GM20000 (cell line): ENCODE data around the gene PTPRN2.

Experiments used
- DNase-seq: peaks from one replicate; pipeline ENCODE4 v3.0.0; 2012; ENCODE audit warnings: low spot score
- TF ChIP-seq, protein P1 (sequence below): IDR thresholded peaks from 2 replicates; pipeline ENCODE4 v1.5.1; 2012; ENCODE audit warnings: mild to moderate bottlenecking, control low read depth; ENCODE audit errors: extremely low read depth, missing control alignments

PTPRN2 gene

DNA sequence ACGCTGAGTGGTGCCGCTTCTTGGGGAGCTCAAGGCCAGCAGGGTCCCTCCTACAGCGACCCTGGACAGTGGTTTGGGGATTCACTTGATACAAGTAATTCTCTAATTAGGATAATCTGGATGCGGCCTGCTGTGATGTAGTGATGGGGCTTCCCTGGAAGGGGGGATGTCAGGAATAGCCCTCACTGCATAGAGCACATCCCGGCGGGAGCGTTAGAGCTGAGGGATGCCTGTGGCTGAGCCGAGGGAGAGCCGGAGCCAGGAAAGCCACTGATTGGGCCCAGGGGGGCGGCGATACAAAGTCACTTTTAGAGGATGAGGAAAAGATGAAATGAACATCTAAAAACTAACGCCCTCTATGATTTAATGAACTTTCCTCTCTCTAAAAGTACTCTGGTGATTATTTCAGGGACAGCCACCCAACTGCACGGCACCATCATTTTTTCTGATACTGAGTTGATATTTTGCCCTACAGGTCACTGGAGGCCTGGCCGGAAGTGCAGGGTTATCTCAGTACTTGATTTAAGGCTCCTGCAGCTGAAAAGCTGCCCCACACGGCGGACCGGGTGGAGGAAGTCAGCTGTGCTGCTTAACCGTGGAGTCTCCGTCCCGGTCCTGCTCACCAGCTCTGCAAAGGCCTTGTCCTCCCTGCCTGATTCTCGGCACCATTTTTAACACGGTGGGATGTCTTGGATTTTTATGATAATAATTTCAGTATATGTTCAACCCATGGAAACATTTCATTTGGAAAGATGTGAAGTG, 732.0 kb downstream of the PTPRN2 start:
- TF ChIP-seq, protein P1, sequence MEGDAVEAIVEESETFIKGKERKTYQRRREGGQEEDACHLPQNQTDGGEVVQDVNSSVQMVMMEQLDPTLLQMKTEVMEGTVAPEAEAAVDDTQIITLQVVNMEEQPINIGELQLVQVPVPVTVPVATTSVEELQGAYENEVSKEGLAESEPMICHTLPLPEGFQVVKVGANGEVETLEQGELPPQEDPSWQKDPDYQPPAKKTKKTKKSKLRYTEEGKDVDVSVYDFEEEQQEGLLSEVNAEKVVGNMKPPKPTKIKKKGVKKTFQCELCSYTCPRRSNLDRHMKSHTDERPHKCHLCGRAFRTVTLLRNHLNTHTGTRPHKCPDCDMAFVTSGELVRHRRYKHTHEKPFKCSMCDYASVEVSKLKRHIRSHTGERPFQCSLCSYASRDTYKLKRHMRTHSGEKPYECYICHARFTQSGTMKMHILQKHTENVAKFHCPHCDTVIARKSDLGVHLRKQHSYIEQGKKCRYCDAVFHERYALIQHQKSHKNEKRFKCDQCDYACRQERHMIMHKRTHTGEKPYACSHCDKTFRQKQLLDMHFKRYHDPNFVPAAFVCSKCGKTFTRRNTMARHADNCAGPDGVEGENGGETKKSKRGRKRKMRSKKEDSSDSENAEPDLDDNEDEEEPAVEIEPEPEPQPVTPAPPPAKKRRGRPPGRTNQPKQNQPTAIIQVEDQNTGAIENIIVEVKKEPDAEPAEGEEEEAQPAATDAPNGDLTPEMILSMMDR: no peak
- no peak for DNase-seq

DNA sequence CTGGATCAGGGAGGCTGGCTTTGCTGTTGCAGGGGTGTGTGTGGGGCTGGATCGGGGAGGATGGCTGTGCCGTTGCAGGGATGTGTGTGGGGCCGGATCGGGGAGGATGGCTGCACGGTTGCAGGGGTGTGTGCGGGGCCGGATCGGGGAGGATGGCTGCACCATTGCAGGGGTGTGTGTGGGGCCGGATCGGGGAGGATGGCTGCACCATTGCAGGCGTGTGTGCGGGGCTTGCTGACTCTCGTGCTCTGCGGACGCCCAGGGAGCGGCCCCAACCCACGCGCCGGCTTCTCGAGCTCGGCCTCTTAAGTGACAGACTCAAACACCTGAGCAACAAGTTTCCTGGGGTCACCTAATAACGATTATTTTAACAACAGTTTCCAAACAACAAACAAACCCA, 732.6 kb downstream of the PTPRN2 start:
- TF ChIP-seq, protein P1: no peak
- DNase-seq: no peak

DNA sequence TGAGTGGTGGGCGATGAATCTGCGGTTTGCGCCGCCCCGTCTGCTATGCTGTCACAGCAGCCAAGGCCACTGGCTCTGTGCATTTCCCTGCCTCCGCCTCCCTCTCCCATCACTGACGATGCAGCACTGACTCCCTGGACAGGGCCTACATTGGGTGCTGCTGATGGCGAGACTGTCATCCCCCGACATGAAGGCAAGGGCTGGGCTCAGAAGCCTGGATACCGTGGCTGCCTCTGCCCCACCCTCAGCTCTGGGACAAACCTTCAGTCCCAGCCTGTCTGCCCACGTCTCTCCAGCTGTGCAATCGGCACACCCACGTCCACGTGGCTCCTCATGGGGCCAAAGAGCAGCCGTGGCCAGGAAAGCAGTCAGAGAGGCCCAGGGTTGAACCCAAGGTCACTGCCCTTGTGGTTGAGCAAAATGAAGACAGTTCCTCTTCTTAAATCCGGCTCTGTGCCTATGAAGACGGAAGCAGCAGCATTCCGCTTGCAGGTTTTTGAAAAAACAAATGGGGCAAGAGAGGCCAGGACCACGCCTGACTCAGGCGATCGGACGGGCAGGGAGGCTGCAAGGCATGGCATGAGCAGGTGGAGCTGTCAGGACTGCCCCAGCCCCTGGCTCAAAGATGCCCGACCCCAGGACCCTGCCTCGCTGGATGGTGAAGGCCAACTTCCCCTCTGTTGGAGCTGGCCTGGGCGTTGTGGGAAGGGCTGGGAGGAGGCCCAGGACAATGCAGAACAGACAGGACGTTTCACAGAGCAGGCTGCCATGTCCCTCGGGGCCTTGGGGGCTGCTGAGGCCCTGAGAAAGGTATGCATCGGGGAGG, 733.3 kb downstream of the PTPRN2 start:
- no peak for DNase-seq
- TF ChIP-seq, protein P1: no peak

DNA sequence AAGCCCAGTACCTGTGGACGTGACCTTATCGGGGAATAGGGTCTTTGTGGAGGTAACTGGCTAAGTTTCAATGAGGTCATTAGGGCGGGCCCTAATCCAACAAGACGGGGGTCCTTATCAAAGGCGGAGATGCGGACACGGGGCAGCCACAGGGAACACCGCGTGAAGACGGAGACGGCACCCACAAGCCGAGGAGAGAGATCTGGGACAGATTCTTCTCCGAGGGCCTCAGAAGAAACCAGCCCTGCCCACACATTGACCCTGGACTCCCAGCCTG, 733.9 kb downstream of the PTPRN2 start:
- TF ChIP-seq, protein P1: no peak
- DNase-seq: no peak

DNA sequence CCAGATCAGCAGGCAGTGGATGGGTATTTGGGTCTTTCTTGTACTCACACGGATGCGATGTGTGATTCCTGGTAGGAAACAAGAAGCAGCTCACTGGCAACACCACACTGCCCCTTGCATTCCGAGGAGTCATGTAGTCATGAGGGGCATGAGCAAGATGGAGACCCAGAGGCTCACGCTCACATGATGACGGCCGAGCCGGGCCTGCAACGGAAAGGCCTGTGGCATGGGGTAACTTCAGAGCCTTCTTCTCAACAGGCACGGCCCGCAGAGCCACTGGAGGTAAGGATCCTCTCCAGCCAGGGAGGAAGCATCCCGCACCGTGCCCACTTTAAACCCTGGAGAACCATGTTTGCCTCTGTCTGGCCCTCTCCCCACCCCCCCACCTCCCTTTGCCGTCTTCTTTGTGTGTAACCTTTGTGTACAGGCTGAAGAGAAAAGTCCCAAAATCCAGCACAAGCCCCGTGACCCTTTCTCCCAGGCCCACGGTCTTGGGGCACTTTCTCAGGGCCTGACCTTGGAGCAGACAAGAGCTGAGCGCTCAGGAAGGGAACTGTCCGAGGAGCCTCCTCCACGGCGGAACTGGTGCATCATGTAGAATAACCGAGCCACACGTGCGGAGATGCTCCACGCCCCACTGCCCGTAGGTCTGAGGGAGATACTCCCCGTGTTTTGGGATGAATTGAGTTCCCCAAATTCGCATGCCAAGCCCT, 734.4 kb downstream of the PTPRN2 start:
- TF ChIP-seq, protein P1: no peak

DNA sequence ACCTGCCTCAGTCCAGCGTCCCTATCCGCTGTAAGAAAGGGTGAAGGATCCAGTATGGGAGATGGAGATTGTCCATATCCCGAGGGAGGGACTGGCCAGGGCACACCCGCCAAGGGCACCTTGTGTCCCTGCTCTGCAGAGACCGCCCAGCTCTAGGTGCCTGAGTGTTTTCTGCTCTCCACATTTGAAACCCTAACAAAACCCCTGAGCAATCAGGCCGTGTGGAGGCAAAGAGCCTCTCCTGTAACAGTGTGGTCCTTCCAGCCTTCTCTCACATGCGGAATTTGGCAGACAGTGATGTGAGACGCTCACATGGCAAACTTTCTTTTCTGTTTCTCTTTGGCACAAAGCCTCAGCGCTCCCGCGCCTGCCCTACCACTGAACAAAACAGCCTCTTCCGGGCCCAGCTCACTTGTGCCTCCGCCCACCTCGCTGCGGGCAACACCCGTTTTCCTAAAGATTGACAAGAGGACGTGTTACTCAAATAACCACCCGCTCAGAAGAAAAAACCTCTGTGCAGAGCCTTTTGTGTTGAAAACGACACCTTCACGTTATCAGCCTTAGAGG, 736.0 kb downstream of the PTPRN2 start:
- TF ChIP-seq, protein P1: no peak

More for the DNA sequence above, 734.4 kb downstream of the PTPRN2 start:
- no peak for DNase-seq

More for the DNA sequence above, 736.0 kb downstream of the PTPRN2 start:
- DNase-seq: no peak
